CD14-positive monocyte (primary cell): Measurements from ENCODE around the gene HOXA13. TPM values are rescaled to one million over a fixed set of nuclear protein-coding genes. Genes with fewer than 3 reads are reported as not detected.
A peak's percentile ranks its signal among the peaks of the same experiment; 100 is the strongest.

Experiments
- DNase-seq, 3 donors: peaks; one replicate each; pipeline ENCODE4 v3.0.0-alpha.2; 2011 to 2022
- H2AFZ ChIP-seq: 2 replicates; pipeline ENCODE4 v1.6.0; 2012; ENCODE audit warnings: mild to moderate bottlenecking, low read depth, low read length, inconsistent platforms; ENCODE audit not compliant: insufficient read depth, poor library complexity, severe bottlenecking
- H3K27ac ChIP-seq, 2 donors: 1 replicate in 1 of 2; 2 replicates in 1 of 2; pipeline ENCODE4 v1.5.1; 2012 to 2013; ENCODE audit warnings: low read length in 2 of 2, control low read depth in 1 of 2, inconsistent platforms in 1 of 2, low read depth in 1 of 2, mild to moderate bottlenecking in 1 of 2
- H3K27me3 ChIP-seq, 2 donors: one replicate each; pipeline versions ENCODE4 v1.6.0 to v1.6.1; 2011 to 2013; ENCODE audit warnings: low read length in 2 of 2; ENCODE audit not compliant: control insufficient read depth in 2 of 2, insufficient read depth in 2 of 2
- H3K36me3 ChIP-seq, 2 donors: replicated peaks in 1 of 2; 1 replicate in 1 of 2; 2 replicates in 1 of 2; pipeline versions ENCODE4 v1.5.1 to v1.6.1; 2012 to 2013; ENCODE audit warnings: low read length in 2 of 2, control low read depth in 1 of 2, inconsistent platforms in 1 of 2, mild to moderate bottlenecking in 1 of 2; ENCODE audit not compliant: insufficient read depth in 2 of 2, control insufficient read depth in 1 of 2
- H3K4me1 ChIP-seq, 2 donors: 1 replicate in 1 of 2; 2 replicates in 1 of 2; pipeline versions ENCODE4 v1.5.1 to v1.6.1; 2012 to 2013; ENCODE audit warnings: low read length in 2 of 2, control low read depth in 1 of 2, inconsistent platforms in 1 of 2, mild to moderate bottlenecking in 1 of 2, moderate library complexity in 1 of 2; ENCODE audit not compliant: insufficient read depth in 2 of 2, control insufficient read depth in 1 of 2
- H3K4me2 ChIP-seq: replicated peaks from 2 replicates; pipeline ENCODE3; 2012; ENCODE audit warnings: low read length, moderate library complexity, mild to moderate bottlenecking; ENCODE audit not compliant: poor library complexity, severe bottlenecking; ENCODE audit errors: extremely low read depth
- H3K4me3 ChIP-seq, 3 experiments: fragments of 200-600 bp in 1 of 3; sonication (generic) in 1 of 3; replicated peaks in 1 of 3; 1 replicate in 2 of 3; 2 replicates in 1 of 3; pipeline ENCODE4 v1.5.1; 2011 to 2013; ENCODE audit warnings: low read length in 3 of 3, mild to moderate bottlenecking in 3 of 3, control low read depth in 2 of 3, low read depth in 2 of 3, inconsistent platforms in 1 of 3, moderate library complexity in 1 of 3
- H3K79me2 ChIP-seq: 2 replicates; pipeline ENCODE4 v1.6.0; 2012; ENCODE audit warnings: mild to moderate bottlenecking, control low read depth, inconsistent platforms, low read length, moderate library complexity; ENCODE audit not compliant: insufficient read depth
- H3K9ac ChIP-seq: 2 replicates; pipeline ENCODE4 v1.6.0; 2017; ENCODE audit warnings: low read length, mild to moderate bottlenecking; ENCODE audit not compliant: insufficient read depth, poor library complexity, severe bottlenecking
- H3K9me3 ChIP-seq, 2 donors: replicated peaks in 1 of 2; 1 replicate in 1 of 2; 2 replicates in 1 of 2; pipeline versions ENCODE4 v1.5.1 to v1.6.1; 2012 to 2013; ENCODE audit warnings: low read length in 2 of 2, control low read depth in 1 of 2; ENCODE audit not compliant: control insufficient read depth in 1 of 2, insufficient read depth in 1 of 2
- H4K20me1 ChIP-seq: 2 replicates; pipeline ENCODE4 v1.6.0; 2012; ENCODE audit warnings: mild to moderate bottlenecking, low read length, control low read depth, moderate library complexity; ENCODE audit not compliant: insufficient read depth
- H3K27ac Mint-ChIP-seq, 7 donors: one replicate each; pipeline ENCODE4 v1.8.0; 2020; ENCODE audit warnings: mild to moderate bottlenecking in 7 of 7, mixed read lengths in 7 of 7, moderate library complexity in 6 of 7, inconsistent platforms in 2 of 7
- H3K27me3 Mint-ChIP-seq, 3 donors: one replicate each; pipeline ENCODE4 v1.8.0; 2021 to 2022; ENCODE audit warnings: low read depth in 3 of 3, mild to moderate bottlenecking in 3 of 3, mixed read lengths in 3 of 3, moderate library complexity in 3 of 3, inconsistent platforms in 1 of 3
- H3K36me3 Mint-ChIP-seq, 2 donors: one replicate each; pipeline ENCODE4 v1.8.0; 2020; ENCODE audit warnings: mixed read lengths in 2 of 2, inconsistent platforms in 1 of 2, mild to moderate bottlenecking in 1 of 2
- H3K4me1 Mint-ChIP-seq: one replicate; pipeline ENCODE4 v1.8.0; 2020; ENCODE audit warnings: mild to moderate bottlenecking, mixed read lengths
- H3K4me3 Mint-ChIP-seq, 2 donors: one replicate each; pipeline ENCODE4 v1.8.0; 2020; ENCODE audit warnings: mild to moderate bottlenecking in 2 of 2, mixed read lengths in 2 of 2, moderate library complexity in 1 of 2
- H3K9me3 Mint-ChIP-seq, 7 donors: one replicate each; pipeline ENCODE4 v1.8.0; 2020 to 2022; ENCODE audit warnings: mixed read lengths in 7 of 7, mild to moderate bottlenecking in 6 of 7, moderate library complexity in 6 of 7, inconsistent platforms in 2 of 7
- CTCF ChIP-seq: fragments of 200-600 bp; IDR thresholded peaks from one replicate; pipeline ENCODE4 v1.8.0; 2022; ENCODE audit warnings: antibody characterized with exemption, mild to moderate bottlenecking
- WGBS: methylation state at CpG from one replicate; pipeline ENCODE4 v1.1.5; 2013; ENCODE audit warnings: missing lambda C conversion rate; ENCODE audit not compliant: insufficient coverage; 5-methylcytosine and 5-hydroxymethylcytosine counted together
- intact Hi-C, 2 donors: fragments of 100-400 bp; cut with micrococcal nuclease; formaldehyde crosslinking; loops; one replicate each; pipeline versions ENCODE4 v1.15.0 to v1.15.1; 2023
- polyA plus RNA-seq, 3 donors: library from polyadenylated mRNA; depleted of rRNA in 1 of 3; unstranded in 2 of 3; stranded (reverse) in 1 of 3; fragments of 300-500 nt in 2 of 3; fragments of >200 nt in 1 of 3; fragmentation: Illumina TruSeq in 2 of 3; gene quantifications; 1 replicate in 2 of 3; 2 replicates in 1 of 3; pipeline ENCODE4 v1.2.3, GENCODE V29; 2012 to 2021

HOXA13 gene
- polyA plus RNA-seq, 3 donors = not detected

- intact Hi-C loops = loop anchor here (5.0 to 10.0 kb wide), 3 partner anchors 386 to 734 kb away; no protein-coding TSS in a partner anchor
- no peaks in the 10 kb centered on the region for H3K79me2 ChIP-seq
- WGBS = 39% methylated on average over 12 of the region's 15 CpGs
- no peak for TF ChIP-seq CTCF
- no peaks in the 10 kb centered on the region for H3K36me3 ChIP-seq
- H3K9ac ChIP-seq = no peak overlapping the region
- peaks cover 0 to 54% (median 33%) of the 10 kb centered on the region in 7 donors for H3K9me3 Mint-ChIP-seq
- no peak overlapping the region for H2AFZ ChIP-seq
- H3K4me1 ChIP-seq = peaks cover 40 to 42% of the 10 kb centered on the region in 2 donors
- no peak overlapping the region for H3K27ac ChIP-seq
- peaks cover 95 to 98% of the 10 kb centered on the region in 2 donors for H3K27me3 ChIP-seq
- H4K20me1 ChIP-seq = no peaks in the 10 kb centered on the region
- peaks cover 13 to 63% of the 10 kb centered on the region in 2 donors for H3K9me3 ChIP-seq
- no peak overlapping the region for H3K4me2 ChIP-seq
- H3K4me1 Mint-ChIP-seq = peaks cover 57% of the 10 kb centered on the region
- H3K27ac Mint-ChIP-seq = no peak overlapping the region
- peaks cover 93 to 94% (median 94%) of the 10 kb centered on the region in 3 donors for H3K27me3 Mint-ChIP-seq
- DNase-seq = no peak
- no peak overlapping the region for H3K4me3 ChIP-seq
- peaks cover 15 to 26% of the 10 kb centered on the region in 2 donors for H3K36me3 Mint-ChIP-seq
- H3K4me3 Mint-ChIP-seq = peak overlapping the region in 1 of 2 donors; percentile 85
These were observed 8.6 kb downstream of the HOXA13 start for GRCh38 chr7:27191161-27191731.

GRCh38 chr7:27189997-27190748, 9.7 kb downstream of the HOXA13 start:
- Histone ChIP-seq H4K20me1 (no peaks in the 10 kb centered on the region), H3K36me3 (no peaks in the 10 kb centered on the region), H3K27me3 (peaks cover 96 to 98% of the 10 kb centered on the region in 2 donors), H3K9ac (no peak overlapping the region), H3K4me2 (no peak overlapping the region), H3K9me3 (peaks cover 13 to 67% of the 10 kb centered on the region in 2 donors), H3K4me3 (no peak overlapping the region), H2AFZ (no peak overlapping the region), H3K4me1 (peaks cover 50 to 52% of the 10 kb centered on the region in 2 donors), H3K79me2 (no peaks in the 10 kb centered on the region), H3K27ac (no peak overlapping the region)
- peak overlapping the region in 1 of 7 donors; percentile 80 for H3K27ac Mint-ChIP-seq
- peaks cover 67% of the 10 kb centered on the region for H3K4me1 Mint-ChIP-seq
- WGBS = 11% methylated on average over 2 of the region's 7 CpGs
- no peak for TF ChIP-seq CTCF
- peaks cover 0 to 64% (median 37%) of the 10 kb centered on the region in 7 donors for H3K9me3 Mint-ChIP-seq
- peaks cover 97 to 99% (median 98%) of the 10 kb centered on the region in 3 donors for H3K27me3 Mint-ChIP-seq
- peak overlapping the region; percentile 34 to 92 for H3K4me3 Mint-ChIP-seq
- H3K36me3 Mint-ChIP-seq = peaks cover 20 to 32% of the 10 kb centered on the region in 2 donors
- intact Hi-C loops = loop anchor here (5.0 to 10.0 kb wide), 4 partner anchors 38 to 735 kb away; partner anchors contain the start of gene HOXA3 (in 2 of the 2)
- DNase-seq = no peak
